GM23338 (cell line): ENCODE data around the gene EHD1. TPM values are rescaled to one million over a fixed set of nuclear protein-coding genes. Genes with fewer than 3 reads are reported as not detected.

Experiments
- ATAC-seq: fragments of 200-7000 bp; cut with Tn5 transposase; 3 replicates; pipeline ENCODE4 v1.9.1; 2020
- DNase-seq: peaks from one replicate; pipeline ENCODE4 v3.0.0-alpha.2; 2015; ENCODE audit warnings: low spot score
- H2AFZ ChIP-seq: fragments of 200-600 bp; sonication (generic); 2 replicates; pipeline ENCODE4 v1.8.0; 2016; ENCODE audit warnings: antibody characterized with exemption, mild to moderate bottlenecking, moderate library complexity
- H3F3A ChIP-seq: fragments of 200-600 bp; sonication (generic); replicated peaks from 2 replicates; pipeline ENCODE4 v1.8.0; 2017; ENCODE audit warnings: antibody characterized with exemption, mixed run types, low read depth
- H3K27ac ChIP-seq: fragments of 200-600 bp; sonication (generic); 2 replicates; pipeline ENCODE4 v1.6.1; 2016; ENCODE audit warnings: low read depth
- H3K27me3 ChIP-seq: fragments of 200-600 bp; sonication (generic); 2 replicates; pipeline ENCODE4 v1.8.0; 2016; ENCODE audit warnings: mild to moderate bottlenecking, mixed run types, moderate library complexity; ENCODE audit not compliant: insufficient read depth
- H3K36me3 ChIP-seq: fragments of 200-600 bp; sonication (generic); 2 replicates; pipeline ENCODE4 v1.8.0; 2016; ENCODE audit warnings: mild to moderate bottlenecking; ENCODE audit not compliant: insufficient read depth
- H3K4me1 ChIP-seq: fragments of 200-600 bp; sonication (generic); 2 replicates; pipeline ENCODE4 v1.8.0; 2016; ENCODE audit warnings: mild to moderate bottlenecking, moderate library complexity; ENCODE audit not compliant: insufficient read depth
- H3K4me2 ChIP-seq: fragments of 200-600 bp; sonication (generic); 2 replicates; pipeline ENCODE4 v1.7.1; 2017; ENCODE audit warnings: mixed run types
- H3K4me3 ChIP-seq: fragments of 200-600 bp; sonication (generic); 2 replicates; pipeline ENCODE4 v1.6.1; 2016; ENCODE audit warnings: mixed run types
- H3K79me2 ChIP-seq: fragments of 200-600 bp; sonication (generic); replicated peaks from 2 replicates; pipeline ENCODE4 v1.8.0; 2017; ENCODE audit warnings: mild to moderate bottlenecking; ENCODE audit not compliant: insufficient read depth
- H3K9me2 ChIP-seq: fragments of 200-600 bp; sonication (generic); 2 replicates; pipeline ENCODE4 v1.8.0; 2017; ENCODE audit not compliant: insufficient read depth
- H4K20me1 ChIP-seq: fragments of 200-600 bp; sonication (generic); replicated peaks from 2 replicates; pipeline ENCODE4 v1.8.0; 2017; ENCODE audit warnings: mild to moderate bottlenecking; ENCODE audit not compliant: insufficient read depth
- H3K27ac Mint-ChIP-seq: 2 replicates; pipeline ENCODE4 v1.8.0; 2020; ENCODE audit warnings: inconsistent platforms, mild to moderate bottlenecking, moderate library complexity, mixed read lengths
- H3K27me3 Mint-ChIP-seq: 3 replicates; pipeline ENCODE4 v1.8.0; 2022; ENCODE audit warnings: low read depth, mild to moderate bottlenecking, moderate library complexity, mixed read lengths, inconsistent platforms; ENCODE audit not compliant: insufficient read depth, poor library complexity
- H3K36me3 Mint-ChIP-seq: 3 replicates; pipeline ENCODE4 v1.8.0; 2021; ENCODE audit warnings: low read depth, mild to moderate bottlenecking, inconsistent platforms, moderate library complexity, mixed read lengths
- H3K4me1 Mint-ChIP-seq: 3 replicates; pipeline ENCODE4 v1.8.0; 2020; ENCODE audit warnings: mild to moderate bottlenecking, inconsistent platforms, mixed read lengths
- H3K4me3 Mint-ChIP-seq: 3 replicates; pipeline ENCODE4 v1.8.0; 2021; ENCODE audit warnings: moderate library complexity, mild to moderate bottlenecking, inconsistent platforms, mixed read lengths
- H3K9me3 Mint-ChIP-seq: 3 replicates; pipeline ENCODE4 v1.8.0; 2020; ENCODE audit warnings: moderate library complexity, mild to moderate bottlenecking, inconsistent platforms, mixed read lengths
- CTCF ChIP-seq, 2 experiments: fragments of 200-600 bp in 1 of 2; sonication (generic) in 1 of 2; conservative IDR thresholded peaks; 2 replicates each; pipeline versions ENCODE4 v1.5.1 to v1.6.1; 2016 to 2017; ENCODE audit warnings: antibody characterized with exemption in 2 of 2, low read depth in 2 of 2, mild to moderate bottlenecking in 2 of 2, moderate library complexity in 1 of 2
- EZH2 ChIP-seq: fragments of 200-600 bp; sonication (generic); IDR thresholded peaks from one replicate; pipeline ENCODE4 v1.8.0; 2017; ENCODE audit warnings: antibody characterized with exemption, mild to moderate bottlenecking, low read depth; ENCODE audit not compliant: unreplicated experiment
- EZH2phosphoT487 ChIP-seq: fragments of 200-600 bp; sonication (generic); IDR thresholded peaks from one replicate; pipeline ENCODE4 v1.8.1; 2018; ENCODE audit warnings: antibody characterized with exemption; ENCODE audit not compliant: unreplicated experiment
- JUNB ChIP-seq: IDR thresholded peaks from one replicate; pipeline ENCODE4 v1.6.1; 2016; ENCODE audit warnings: antibody characterized with exemption; ENCODE audit not compliant: unreplicated experiment
- NANOG ChIP-seq: IDR thresholded peaks from 2 replicates; pipeline ENCODE4 v1.6.1; 2016; ENCODE audit warnings: antibody characterized with exemption, borderline replicate concordance
- POLR2AphosphoS5 ChIP-seq: IDR thresholded peaks from 2 replicates; pipeline ENCODE4 v1.6.1; 2016; ENCODE audit warnings: antibody characterized with exemption, low read depth
- STAT1 ChIP-seq: IDR thresholded peaks from one replicate; pipeline ENCODE4 v1.6.1; 2016; ENCODE audit warnings: antibody characterized with exemption; ENCODE audit not compliant: unreplicated experiment
- ZNF114 ChIP-seq: fragments of 250-450 bp; sonication (Bioruptor Pico); IDR thresholded peaks from 2 replicates; pipeline ENCODE4 v1.5.0; 2020; ENCODE audit warnings: mild to moderate bottlenecking, moderate library complexity
- ZNF331 ChIP-seq: fragments of 250-450 bp; sonication (Bioruptor Pico); IDR thresholded peaks from 2 replicates; pipeline ENCODE4 v1.5.0; 2020; ENCODE audit warnings: low read depth, mild to moderate bottlenecking, moderate library complexity
- polyA plus RNA-seq: library from polyadenylated mRNA; unstranded; fragments of >200 nt; fragmentation: Nextera tagmentation; extraction: Ambion mirVana; gene quantifications from 2 replicates; pipeline ENCODE4 v1.2.1, GENCODE V29; 2016
- total RNA-seq: library from RNA; depleted of rRNA; stranded (reverse); fragments of >200 nt; shearing (Covaris generic); gene quantifications from 2 replicates; pipeline ENCODE4 v1.2.3, GENCODE V29; 2014
- TF ChIP-seq, protein P1 (sequence below): IDR thresholded peaks from 2 replicates; pipeline ENCODE4 v1.6.1; 2016; ENCODE audit warnings: antibody characterized with exemption
- TF ChIP-seq, protein P2 (sequence below): IDR thresholded peaks from one replicate; pipeline ENCODE4 v1.6.1; 2018; ENCODE audit warnings: antibody characterized with exemption; ENCODE audit not compliant: unreplicated experiment

EHD1 gene
- total and polyA plus RNA-seq, 2 experiments from 2014 or later = 16.7 to 69.7 TPM

- TF ChIP-seq EZH2phosphoT487 (no peak), CTCF (conservative IDR thresholded peaks at IDR 0.05; ENCODE audit: low read depth in 2 of 2) (no peak), ZNF331 (CRISPR knock-in tag) (no peak), EZH2 (no peak), JUNB (no peak), STAT1 (no peak), NANOG (no peak)
- TF ChIP-seq, protein P1, sequence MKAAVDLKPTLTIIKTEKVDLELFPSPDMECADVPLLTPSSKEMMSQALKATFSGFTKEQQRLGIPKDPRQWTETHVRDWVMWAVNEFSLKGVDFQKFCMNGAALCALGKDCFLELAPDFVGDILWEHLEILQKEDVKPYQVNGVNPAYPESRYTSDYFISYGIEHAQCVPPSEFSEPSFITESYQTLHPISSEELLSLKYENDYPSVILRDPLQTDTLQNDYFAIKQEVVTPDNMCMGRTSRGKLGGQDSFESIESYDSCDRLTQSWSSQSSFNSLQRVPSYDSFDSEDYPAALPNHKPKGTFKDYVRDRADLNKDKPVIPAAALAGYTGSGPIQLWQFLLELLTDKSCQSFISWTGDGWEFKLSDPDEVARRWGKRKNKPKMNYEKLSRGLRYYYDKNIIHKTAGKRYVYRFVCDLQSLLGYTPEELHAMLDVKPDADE = no peak
- peaks cover 9% of the 10 kb centered on the region for H3K27me3 Mint-ChIP-seq
- H3K9me2 ChIP-seq = no peaks in the 10 kb centered on the region
- H3K4me1 Mint-ChIP-seq = no peaks in the 10 kb centered on the region
- no peak for DNase-seq
- no peaks in the 10 kb centered on the region for H3K36me3 ChIP-seq
- ATAC-seq = no peak
- no peak overlapping the region for H3K4me3 Mint-ChIP-seq
- no peaks in the 10 kb centered on the region for H3K27me3 ChIP-seq
- no peak overlapping the region for H3K4me3 ChIP-seq
- no peaks in the 10 kb centered on the region for H3K79me2 ChIP-seq
- peaks cover 5% of the 10 kb centered on the region; the same call in 1 of the 3 replicates for H3K36me3 Mint-ChIP-seq
- no peak overlapping the region for H3K27ac ChIP-seq
- no peak overlapping the region for H3K27ac Mint-ChIP-seq
- H3K4me2 ChIP-seq = no peak overlapping the region
- H2AFZ ChIP-seq = no peak overlapping the region
- no peaks in the 10 kb centered on the region for H3K4me1 ChIP-seq
- no peaks in the 10 kb centered on the region for H3K9me3 Mint-ChIP-seq
- H4K20me1 ChIP-seq = no peaks in the 10 kb centered on the region
- H3F3A ChIP-seq = no peaks in the 10 kb centered on the region
Measured at GRCh38 chr11:64823568-64824119, 54.8 kb downstream of the EHD1 start.

DNA sequence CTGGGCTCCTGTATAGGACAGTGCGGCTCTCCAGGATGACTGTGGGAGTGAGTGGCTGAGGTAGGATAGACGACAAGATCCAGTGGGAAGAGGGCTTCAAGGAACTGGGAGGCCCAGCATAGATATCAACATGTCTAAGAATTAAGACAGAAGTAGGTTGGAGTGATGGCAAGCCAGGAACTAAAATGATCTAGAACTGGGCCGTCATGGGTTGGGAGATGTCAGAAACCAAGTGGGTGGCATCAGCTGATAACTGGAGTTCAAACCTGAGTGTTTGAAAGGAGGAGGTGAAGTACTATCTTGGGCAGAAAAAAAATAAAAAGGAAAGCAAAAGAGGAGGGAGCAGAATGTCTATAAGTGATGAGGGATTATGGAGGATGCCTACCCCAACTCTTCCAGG is 60.9 kb downstream of the EHD1 start:
- DNase-seq (no peak), ATAC-seq (no peak)
- Histone ChIP-seq H3F3A (no peaks in the 10 kb centered on the region), H3K9me2 (no peaks in the 10 kb centered on the region), H2AFZ (no peak overlapping the region), H3K4me3 (no peak overlapping the region), H3K79me2 (no peaks in the 10 kb centered on the region), H3K4me1 (no peaks in the 10 kb centered on the region), H3K36me3 (no peaks in the 10 kb centered on the region), H3K27ac (no peak overlapping the region), H4K20me1 (no peaks in the 10 kb centered on the region), H3K27me3 (no peaks in the 10 kb centered on the region), H3K4me2 (no peak overlapping the region)
- TF ChIP-seq, protein P1 = no peak
- TF ChIP-seq, protein P2, sequence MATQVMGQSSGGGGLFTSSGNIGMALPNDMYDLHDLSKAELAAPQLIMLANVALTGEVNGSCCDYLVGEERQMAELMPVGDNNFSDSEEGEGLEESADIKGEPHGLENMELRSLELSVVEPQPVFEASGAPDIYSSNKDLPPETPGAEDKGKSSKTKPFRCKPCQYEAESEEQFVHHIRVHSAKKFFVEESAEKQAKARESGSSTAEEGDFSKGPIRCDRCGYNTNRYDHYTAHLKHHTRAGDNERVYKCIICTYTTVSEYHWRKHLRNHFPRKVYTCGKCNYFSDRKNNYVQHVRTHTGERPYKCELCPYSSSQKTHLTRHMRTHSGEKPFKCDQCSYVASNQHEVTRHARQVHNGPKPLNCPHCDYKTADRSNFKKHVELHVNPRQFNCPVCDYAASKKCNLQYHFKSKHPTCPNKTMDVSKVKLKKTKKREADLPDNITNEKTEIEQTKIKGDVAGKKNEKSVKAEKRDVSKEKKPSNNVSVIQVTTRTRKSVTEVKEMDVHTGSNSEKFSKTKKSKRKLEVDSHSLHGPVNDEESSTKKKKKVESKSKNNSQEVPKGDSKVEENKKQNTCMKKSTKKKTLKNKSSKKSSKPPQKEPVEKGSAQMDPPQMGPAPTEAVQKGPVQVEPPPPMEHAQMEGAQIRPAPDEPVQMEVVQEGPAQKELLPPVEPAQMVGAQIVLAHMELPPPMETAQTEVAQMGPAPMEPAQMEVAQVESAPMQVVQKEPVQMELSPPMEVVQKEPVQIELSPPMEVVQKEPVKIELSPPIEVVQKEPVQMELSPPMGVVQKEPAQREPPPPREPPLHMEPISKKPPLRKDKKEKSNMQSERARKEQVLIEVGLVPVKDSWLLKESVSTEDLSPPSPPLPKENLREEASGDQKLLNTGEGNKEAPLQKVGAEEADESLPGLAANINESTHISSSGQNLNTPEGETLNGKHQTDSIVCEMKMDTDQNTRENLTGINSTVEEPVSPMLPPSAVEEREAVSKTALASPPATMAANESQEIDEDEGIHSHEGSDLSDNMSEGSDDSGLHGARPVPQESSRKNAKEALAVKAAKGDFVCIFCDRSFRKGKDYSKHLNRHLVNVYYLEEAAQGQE = no peak
- TF ChIP-seq ZNF114 (CRISPR knock-in tag) = no peak
- TF ChIP-seq POLR2AphosphoS5 = no peak
- TF ChIP-seq CTCF (conservative IDR thresholded peaks at IDR 0.05; ENCODE audit: low read depth in 2 of 2) = no peak
- TF ChIP-seq STAT1 = no peak
- H3K9me3 Mint-ChIP-seq = no peaks in the 10 kb centered on the region
- no peaks in the 10 kb centered on the region for H3K36me3 Mint-ChIP-seq
- H3K27me3 Mint-ChIP-seq = peaks cover 10% of the 10 kb centered on the region
- no peak overlapping the region for H3K27ac Mint-ChIP-seq
- no peaks in the 10 kb centered on the region for H3K4me1 Mint-ChIP-seq
- H3K4me3 Mint-ChIP-seq = no peak overlapping the region; the same call in 2 of the 3 replicates
